Heart left ventricle (tissue), 16 donors: ENCODE results near the gene SSBP3. TPM values are rescaled to one million over a fixed set of nuclear protein-coding genes. Genes with fewer than 3 reads are reported as not detected.

Source experiments
- ATAC-seq, 4 donors: fragments of 200-7000 bp; cut with Tn5 transposase; one replicate each; pipeline ENCODE4 v1.9.1; 2020 to 2022; ENCODE audit warnings: moderate library complexity in 4 of 4, mild to moderate bottlenecking in 3 of 4, moderate number of reproducible peaks in 1 of 4
- DNase-seq, 5 donors: peaks; one replicate each; pipeline ENCODE4 v3.0.0-alpha.2; 2020
- H3K27ac ChIP-seq, 12 donors: fragments of 200-600 bp; sonication (generic) in 4 of 12; one replicate each; pipeline versions ENCODE4 v1.5.0 to v1.8.0; 2016 to 2022; ENCODE audit warnings: mild to moderate bottlenecking in 2 of 12
- H3K27me3 ChIP-seq, 9 donors: fragments of 200-600 bp; sonication (generic) in 2 of 9; one replicate each; pipeline versions ENCODE4 v1.5.1 to v1.8.0; 2016 to 2022; ENCODE audit warnings: mild to moderate bottlenecking in 3 of 9
- H3K36me3 ChIP-seq, 9 donors: fragments of 200-600 bp; sonication (generic) in 2 of 9; one replicate each; pipeline versions ENCODE4 v1.5.0 to v1.8.0; 2018 to 2022; ENCODE audit warnings: mild to moderate bottlenecking in 2 of 9
- H3K4me1 ChIP-seq, 12 donors: fragments of 200-600 bp; sonication (generic) in 4 of 12; one replicate each; pipeline versions ENCODE4 v1.5.0 to v1.8.0; 2016 to 2022; ENCODE audit warnings: mild to moderate bottlenecking in 3 of 12
- H3K4me3 ChIP-seq, 12 donors: fragments of 200-600 bp; sonication (generic) in 4 of 12; one replicate each; pipeline versions ENCODE4 v1.5.0 to v1.8.0; 2017 to 2022; ENCODE audit warnings: mild to moderate bottlenecking in 9 of 12, moderate library complexity in 4 of 12
- H3K9me3 ChIP-seq, 12 donors: fragments of 200-600 bp; sonication (generic) in 4 of 12; one replicate each; pipeline versions ENCODE4 v1.5.0 to v1.8.0; 2016 to 2022; ENCODE audit warnings: mild to moderate bottlenecking in 1 of 12
- CTCF ChIP-seq, 12 donors: fragments of 200-600 bp; sonication (generic) in 4 of 12; IDR thresholded peaks; one replicate each; pipeline versions ENCODE4 v1.5.0 to v1.8.0; 2018 to 2022; ENCODE audit warnings: antibody characterized with exemption in 12 of 12, mild to moderate bottlenecking in 5 of 12
- POLR2A ChIP-seq, 2 donors: fragments of 450-650 bp; IDR thresholded peaks; one replicate each; pipeline ENCODE4 v1.6.1; 2017; ENCODE audit warnings: antibody characterized with exemption in 2 of 2, mild to moderate bottlenecking in 2 of 2, moderate library complexity in 2 of 2
- WGBS, 4 donors: extraction: QIAGEN DNeasy Blood & Tissue Kit in 2 of 4; methylation state at CpG; one replicate each; pipeline versions ENCODE4 v1.1.5 to v1.1.7; 2013 to 2018; 5-methylcytosine and 5-hydroxymethylcytosine counted together
- intact Hi-C, 10 donors: fragments of 100-400 bp; cut with DNase I; formaldehyde crosslinking; loops; one replicate each; pipeline versions ENCODE4 v1.11.1 to v1.14.2; 2022
- polyA plus RNA-seq, 2 donors: library from polyadenylated mRNA; stranded (reverse); fragments of 200-250 nt; gene quantifications; one replicate each; pipeline ENCODE4 v1.2.3, GENCODE V29; 2013
- total RNA-seq, 9 donors: library from RNA; depleted of rRNA in 2 of 9; stranded (reverse); fragments of >200 nt in 2 of 9; fragmentation: NEBNext Ultra II Directional in 3 of 9; extraction: Animal tissue kit (Norgen Biotek cat#: 25700) in 3 of 9; gene quantifications; one replicate each; pipeline versions ENCODE4 v1.1.0 to v1.2.4, GENCODE V29; 2016 to 2023
- donor health status: ischemic (EF 13 %, LVEDD 7.1; RV severe dilation, severe dysfunction).
- donor health status: healthy with polysubstance abuse.
- donor health status: DM: no; HTN: yes; CAD: no.
- donor health status: DM: no; HTN: no; CAD: no.
- donor health status: ischemic (EF 25% LVEDD 6.9; RV normal size, moderate dysfunction).
- donor health status: ischemic (EF 25% LVEDD 5.7; RV mildly dilated, moderate dysfunction).
- donor health status: healthy.
- donor health status: DM: yes; HTN: yes; CAD: no.
- donor health status: ischemic (EF 35%, LVEDD 5.7; RV mildly dilated, moderate dysfunction).
- donor health status: nonischemic (EF 11% LVEDD 7.7; RV severe dilation, severe dysfunction).
- donor health status: DM: yes; HTN: yes; CAD: no.
- donor health status: PGD.
- donor health status: ischemic (EF 29% LVEDD 5.4; RV normal size, mild dysfunction).
- donor health status: nonischemic (EF 23%, LVEDD 6.1; RV moderate dilation, normal function).

SSBP3 gene
- total and polyA plus RNA-seq, 11 donors = 20.8 to 61.8 (median 48.1) TPM

- ATAC-seq (no peak), DNase-seq (no peak)
- intact Hi-C loops = no loop called here
- Histone ChIP-seq H3K27ac (peak overlapping the region in 10 of 12 donors; percentile 16 to 78 (median 46)), H3K4me1 (peaks cover 10 to 80% (median 68%) of the 10 kb centered on the region in 12 donors), H3K4me3 (no peak overlapping the region), H3K27me3 (no peaks in the 10 kb centered on the region), H3K9me3 (no peaks in the 10 kb centered on the region), H3K36me3 (no peaks in the 10 kb centered on the region)
- TF ChIP-seq CTCF (IDR thresholded peaks at IDR 0.05) = no peak
- no peak for TF ChIP-seq POLR2A (IDR thresholded peaks at IDR 0.05)
- WGBS, 4 donors = 76 to 85% (median 80%) methylated on average over 2 of the region's 2 CpGs
Measured at GRCh38 chr1:54325284-54325683, 80.9 kb downstream of the SSBP3 start.

DNA sequence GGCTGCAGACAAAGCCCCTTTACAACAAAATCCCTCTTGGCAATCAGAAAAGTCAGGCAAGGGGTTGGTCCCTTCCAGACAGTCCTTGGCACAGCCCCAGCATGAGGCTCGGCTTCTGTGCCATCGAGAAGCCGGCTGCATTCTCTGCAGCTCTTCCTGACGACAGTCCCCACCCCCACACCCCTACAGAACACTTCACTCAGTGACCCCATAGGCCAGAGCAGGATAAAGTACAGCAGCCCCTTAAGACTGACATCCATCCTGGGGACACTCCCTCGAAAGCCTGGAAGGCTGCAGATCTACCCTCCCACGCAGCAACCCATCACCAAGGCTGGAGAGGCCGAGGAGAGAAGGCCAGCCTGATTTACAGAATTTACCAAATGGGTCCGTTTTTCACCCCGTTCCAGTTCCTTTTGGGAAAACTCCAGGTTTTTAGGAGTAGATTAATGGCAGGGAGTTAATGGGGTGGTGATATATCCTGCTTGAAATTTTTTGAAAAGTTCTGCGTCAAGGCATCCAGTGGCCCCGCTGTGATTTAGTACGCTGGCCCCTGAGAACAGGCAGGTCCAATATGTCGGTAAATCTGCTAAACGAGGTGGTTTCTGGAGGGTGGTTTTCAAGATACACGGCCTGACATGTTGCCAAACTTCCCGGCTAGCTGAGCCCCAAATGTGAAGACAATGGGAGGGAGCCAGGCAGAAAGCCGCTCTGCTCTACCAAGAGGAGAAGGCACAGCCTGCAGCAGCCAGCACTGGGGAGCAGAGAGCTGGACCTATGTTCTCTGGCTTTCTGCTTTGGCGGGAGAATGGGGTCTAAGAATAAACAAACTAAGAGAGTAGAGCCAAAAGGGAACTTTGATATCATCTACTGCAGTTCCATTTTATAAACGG lies 81.7 kb downstream of the SSBP3 start:
- peak; percentile 28 to 51 (median 36) for ATAC-seq
- intact Hi-C loops = loop anchor here in 3 of 10 donors (5.0 kb wide), 3 partner anchors 63 to 163 kb away; no protein-coding TSS in a partner anchor
- peak in 2 of 5 donors; percentile 50 to 64 for DNase-seq
- Histone ChIP-seq H3K27ac (peak overlapping the region in 10 of 12 donors; percentile 16 to 78 (median 46)), H3K4me1 (peaks cover 10 to 72% (median 63%) of the 10 kb centered on the region in 12 donors), H3K9me3 (no peaks in the 10 kb centered on the region), H3K27me3 (no peaks in the 10 kb centered on the region), H3K4me3 (no peak overlapping the region), H3K36me3 (no peaks in the 10 kb centered on the region)
- WGBS, 4 donors = 35 to 45% (median 38%) methylated on average over 19 of the region's 19 CpGs
- TF ChIP-seq CTCF (IDR thresholded peaks at IDR 0.05) (no peak), POLR2A (IDR thresholded peaks at IDR 0.05) (no peak)

DNA sequence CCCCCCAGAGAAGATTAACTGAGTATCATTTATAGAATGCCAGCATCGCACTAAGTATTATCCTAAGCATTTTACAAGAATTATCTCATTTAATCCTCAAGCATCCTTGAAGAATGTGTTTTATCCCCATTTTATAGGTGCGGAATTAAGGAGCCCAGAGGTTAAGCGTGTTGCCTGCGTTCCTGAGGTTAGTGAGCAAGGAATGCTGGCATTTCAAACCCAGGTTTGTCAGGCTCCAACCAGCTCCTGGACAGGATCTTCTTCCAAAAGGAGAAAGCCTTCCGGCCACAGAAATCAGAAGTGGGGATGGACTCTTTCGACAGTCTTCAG lies 82.3 kb downstream of the SSBP3 start:
- 72 to 75% (median 73%) methylated on average over 6 of the region's 6 CpGs for WGBS, 4 donors
- no peak for DNase-seq
- Histone ChIP-seq H3K36me3 (no peaks in the 10 kb centered on the region), H3K9me3 (no peaks in the 10 kb centered on the region), H3K27ac (peak overlapping the region in 5 of 12 donors; percentile 35 to 78 (median 61)), H3K27me3 (no peaks in the 10 kb centered on the region), H3K4me1 (peaks cover 10 to 67% (median 59%) of the 10 kb centered on the region in 12 donors), H3K4me3 (no peak overlapping the region)
- ATAC-seq = no peak
- TF ChIP-seq POLR2A (IDR thresholded peaks at IDR 0.05) (no peak), CTCF (IDR thresholded peaks at IDR 0.05) (no peak)
- intact Hi-C loops = loop anchor here in 3 of 10 donors (5.0 kb wide), 3 partner anchors 63 to 163 kb away; no protein-coding TSS in a partner anchor

DNA sequence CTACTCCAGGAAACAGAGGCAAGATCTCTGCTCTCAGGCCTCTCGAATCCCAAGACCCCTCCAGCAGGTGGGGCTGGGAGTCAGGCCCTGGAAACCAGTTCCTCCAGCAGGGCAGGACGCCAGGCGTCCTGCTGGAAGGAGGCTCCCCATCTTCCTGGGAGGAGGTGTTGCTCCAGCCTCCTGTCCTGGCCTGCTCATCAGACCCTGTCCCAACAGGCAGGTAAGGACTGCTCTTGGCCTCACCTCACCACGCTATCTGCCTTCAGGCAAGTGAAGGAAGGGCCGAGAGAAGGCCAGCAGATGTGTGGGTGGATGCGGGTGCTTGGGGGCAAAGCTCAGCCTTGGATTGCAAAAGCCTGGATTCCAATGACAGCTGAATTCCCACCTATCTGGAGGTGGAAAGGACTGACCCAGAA lies 82.9 kb downstream of the SSBP3 start:
- no peaks in the 10 kb centered on the region for H3K27me3 ChIP-seq
- DNase-seq = no peak
- no peak overlapping the region for H3K4me3 ChIP-seq
- WGBS, 4 donors = 68 to 78% (median 73%) methylated on average over 5 to 6 of the region's 6 CpGs
- intact Hi-C loops = loop anchor here in 3 of 10 donors (5.0 kb wide), 3 partner anchors 64 to 164 kb away; no protein-coding TSS in a partner anchor
- no peaks in the 10 kb centered on the region for H3K36me3 ChIP-seq
- H3K27ac ChIP-seq = peak overlapping the region in 2 of 12 donors; percentile 12 to 78
- H3K9me3 ChIP-seq = no peaks in the 10 kb centered on the region
- ATAC-seq = peak in 1 of 4 donors; percentile 16
- peaks cover 10 to 61% (median 54%) of the 10 kb centered on the region in 12 donors for H3K4me1 ChIP-seq
- TF ChIP-seq CTCF (IDR thresholded peaks at IDR 0.05) (peak in 9 of 12 donors; percentile 13 to 42 (median 32)), POLR2A (IDR thresholded peaks at IDR 0.05) (no peak)
